Uterus (tissue), 4 donors: ENCODE data around the gene SLC29A1. TPM values are rescaled to one million over a fixed set of nuclear protein-coding genes. Genes with fewer than 3 reads are reported as not detected.
A peak's percentile ranks its signal among the peaks of the same experiment; 100 is the strongest.

Source experiments
- DNase-seq, 2 donors: peaks; one replicate each; pipeline ENCODE4 v3.0.0-alpha.2; 2019 to 2020
- H3K27ac ChIP-seq, 2 donors: fragments of 200-600 bp; sonication (generic); 1 replicate in 1 of 2; 2 replicates in 1 of 2; pipeline ENCODE4 v1.5.1; 2016 to 2018
- H3K27me3 ChIP-seq, 2 donors: fragments of 200-600 bp; sonication (generic); one replicate each; pipeline ENCODE4 v1.5.1; 2018 to 2019; ENCODE audit warnings: control low read depth in 1 of 2
- H3K36me3 ChIP-seq, 2 donors: fragments of 200-600 bp; sonication (generic); one replicate each; pipeline ENCODE4 v1.5.1; 2019; ENCODE audit warnings: control low read depth in 1 of 2
- H3K4me1 ChIP-seq, 2 donors: fragments of 200-600 bp; sonication (generic); one replicate each; pipeline ENCODE4 v1.5.1; 2018 to 2019; ENCODE audit warnings: control low read depth in 1 of 2
- H3K4me3 ChIP-seq, 2 donors: fragments of 200-600 bp; sonication (generic); 1 replicate in 1 of 2; 2 replicates in 1 of 2; pipeline ENCODE4 v1.5.1; 2018 to 2019; ENCODE audit warnings: mild to moderate bottlenecking in 1 of 2
- H3K9me3 ChIP-seq, 2 donors: fragments of 200-600 bp; sonication (generic); one replicate each; pipeline ENCODE4 v1.5.1; 2019; ENCODE audit warnings: control low read depth in 1 of 2
- POLR2A ChIP-seq, 2 donors: fragments of 450-650 bp; IDR thresholded peaks; one replicate each; pipeline ENCODE4 v1.6.1; 2016; ENCODE audit warnings: antibody characterized with exemption in 2 of 2, mild to moderate bottlenecking in 1 of 2, moderate library complexity in 1 of 2
- intact Hi-C: fragments of 100-400 bp; cut with DNase I; formaldehyde crosslinking; loops from one replicate; pipeline ENCODE4 v1.15.1; 2023; ENCODE audit warnings: low total_unique reads
- total RNA-seq, 4 donors: library from RNA; depleted of rRNA in 3 of 4; stranded (reverse); fragments of >200 nt in 3 of 4; gene quantifications; one replicate each; pipeline versions ENCODE4 v1.1.0 to v1.2.4, GENCODE V29; 2014 to 2023
- TF ChIP-seq, protein P1 (sequence below), 4 experiments: fragments of 200-600 bp in 2 of 4; fragments of 450-650 bp in 2 of 4; sonication (generic) in 2 of 4; IDR thresholded peaks; one replicate each; pipeline ENCODE4 v1.5.1; 2016 to 2019; ENCODE audit warnings: antibody characterized with exemption in 4 of 4, mild to moderate bottlenecking in 2 of 4, moderate library complexity in 1 of 4
- donor health status: DM: yes; HTN: yes; CAD: no.

The SLC29A1 gene
- total RNA-seq, 4 donors from 2014 or later = 29.9 to 150 (median 95.1) TPM

DNA sequence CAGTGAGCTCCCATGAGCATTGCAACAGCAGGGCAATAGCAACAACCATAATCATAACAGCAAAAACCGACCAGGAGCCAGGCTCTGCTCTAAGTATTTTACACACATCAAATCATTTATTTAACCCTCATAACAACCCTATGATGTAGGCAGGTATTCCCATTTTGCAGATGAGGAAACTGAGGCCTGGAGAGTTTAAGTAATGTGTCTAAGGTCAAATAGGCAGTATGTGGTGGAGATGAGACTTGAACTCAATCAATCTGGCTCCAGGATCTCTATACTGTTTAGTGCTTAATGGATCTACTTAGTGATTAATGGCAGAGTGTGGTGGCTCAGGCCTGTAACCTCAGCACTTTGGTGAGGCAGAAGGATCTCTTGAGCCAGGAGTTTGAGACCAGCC lies 50.2 kb downstream of the SLC29A1 start:
- Histone ChIP-seq H3K4me3 (no peak overlapping the region), H3K9me3 (no peaks in the 10 kb centered on the region), H3K27ac (no peak overlapping the region), H3K36me3 (no peaks in the 10 kb centered on the region), H3K27me3 (peaks cover 12 to 18% of the 10 kb centered on the region in 2 donors), H3K4me1 (peaks cover 0 to 6% of the 10 kb centered on the region in 2 donors)
- TF ChIP-seq POLR2A (IDR thresholded peaks at IDR 0.05) = no peak
- TF ChIP-seq, protein P1, sequence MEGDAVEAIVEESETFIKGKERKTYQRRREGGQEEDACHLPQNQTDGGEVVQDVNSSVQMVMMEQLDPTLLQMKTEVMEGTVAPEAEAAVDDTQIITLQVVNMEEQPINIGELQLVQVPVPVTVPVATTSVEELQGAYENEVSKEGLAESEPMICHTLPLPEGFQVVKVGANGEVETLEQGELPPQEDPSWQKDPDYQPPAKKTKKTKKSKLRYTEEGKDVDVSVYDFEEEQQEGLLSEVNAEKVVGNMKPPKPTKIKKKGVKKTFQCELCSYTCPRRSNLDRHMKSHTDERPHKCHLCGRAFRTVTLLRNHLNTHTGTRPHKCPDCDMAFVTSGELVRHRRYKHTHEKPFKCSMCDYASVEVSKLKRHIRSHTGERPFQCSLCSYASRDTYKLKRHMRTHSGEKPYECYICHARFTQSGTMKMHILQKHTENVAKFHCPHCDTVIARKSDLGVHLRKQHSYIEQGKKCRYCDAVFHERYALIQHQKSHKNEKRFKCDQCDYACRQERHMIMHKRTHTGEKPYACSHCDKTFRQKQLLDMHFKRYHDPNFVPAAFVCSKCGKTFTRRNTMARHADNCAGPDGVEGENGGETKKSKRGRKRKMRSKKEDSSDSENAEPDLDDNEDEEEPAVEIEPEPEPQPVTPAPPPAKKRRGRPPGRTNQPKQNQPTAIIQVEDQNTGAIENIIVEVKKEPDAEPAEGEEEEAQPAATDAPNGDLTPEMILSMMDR (IDR thresholded peaks at IDR 0.05) = no peak
- DNase-seq = no peak
- intact Hi-C loops = no loop called here

DNA sequence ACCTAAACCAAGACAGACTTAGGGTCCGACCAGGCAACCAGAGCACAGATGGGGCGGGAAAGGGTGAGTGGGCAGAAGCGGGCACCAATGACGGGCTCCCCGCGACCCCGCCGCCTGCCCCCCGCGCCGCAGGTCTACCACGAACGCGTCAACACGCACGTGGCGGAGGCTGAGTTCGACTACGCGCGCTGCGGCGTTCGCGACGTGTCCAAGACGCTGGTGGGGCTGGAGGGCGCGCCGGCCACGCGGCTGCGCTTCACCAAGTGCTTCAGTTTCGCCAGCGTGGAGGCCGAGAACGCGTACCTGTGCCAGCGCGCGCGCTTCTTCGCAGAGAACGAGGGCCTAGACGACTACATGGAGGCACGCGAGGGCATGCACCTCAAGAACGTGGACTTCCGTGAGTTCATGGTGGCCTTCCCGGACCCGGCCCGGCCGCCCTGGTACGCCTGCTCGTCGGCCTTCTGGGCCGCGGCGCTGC lies 51.9 kb downstream of the SLC29A1 start:
- H3K27ac ChIP-seq = no peak overlapping the region
- H3K9me3 ChIP-seq = no peaks in the 10 kb centered on the region
- no peaks in the 10 kb centered on the region for H3K36me3 ChIP-seq
- H3K27me3 ChIP-seq = peaks cover 12% of the 10 kb centered on the region in 2 donors
- DNase-seq = no peak
- intact Hi-C loops = no loop called here
- H3K4me1 ChIP-seq = peaks cover 0 to 4% of the 10 kb centered on the region in 2 donors
- no peak overlapping the region for H3K4me3 ChIP-seq
- TF ChIP-seq, protein P1 (IDR thresholded peaks at IDR 0.05) = no peak
- TF ChIP-seq POLR2A (IDR thresholded peaks at IDR 0.05) = no peak

DNA sequence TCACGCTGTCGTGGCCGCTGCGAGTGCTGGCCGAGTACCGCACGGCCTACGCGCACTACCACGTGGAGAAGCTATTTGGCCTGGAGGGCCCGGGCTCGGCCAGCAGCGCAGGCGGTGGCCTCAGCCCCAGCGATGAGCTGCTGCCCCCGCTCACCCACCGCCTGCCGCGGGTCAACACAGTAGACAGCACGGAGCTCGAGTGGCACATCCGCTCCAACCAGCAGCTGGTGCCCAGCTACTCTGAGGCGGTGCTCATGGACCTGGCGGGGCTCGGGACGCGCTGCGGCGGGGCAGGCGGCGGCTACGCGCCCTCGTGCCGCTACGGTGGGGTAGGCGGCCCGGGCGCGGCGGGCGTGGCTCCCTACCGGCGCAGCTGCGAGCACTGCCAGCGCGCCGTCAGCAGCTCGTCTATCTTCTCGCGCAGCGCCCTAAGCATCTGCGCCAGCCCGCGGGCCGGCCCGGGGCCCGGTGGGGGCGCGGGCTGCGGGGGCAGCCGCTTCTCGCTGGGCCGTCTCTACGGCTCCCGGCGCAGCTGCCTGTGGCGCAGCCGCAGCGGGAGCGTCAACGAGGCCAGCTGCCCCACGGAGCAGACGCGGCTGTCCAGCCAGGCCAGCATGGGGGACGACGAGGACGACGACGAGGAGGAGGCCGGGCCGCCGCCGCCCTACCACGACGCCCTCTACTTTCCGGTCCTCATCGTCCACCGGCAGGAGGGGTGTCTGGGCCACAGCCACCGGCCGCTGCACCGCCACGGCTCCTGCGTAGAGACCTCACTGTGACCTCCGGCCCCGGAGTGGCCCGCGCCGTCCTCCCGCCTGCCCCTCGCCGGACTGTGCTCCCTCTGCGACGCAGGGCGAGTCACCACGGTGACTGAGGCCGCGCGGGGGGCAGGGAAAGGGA lies 52.6 kb downstream of the SLC29A1 start:
- no peak overlapping the region for H3K27ac ChIP-seq
- peaks cover 10 to 12% of the 10 kb centered on the region in 2 donors for H3K27me3 ChIP-seq
- no peak for TF ChIP-seq POLR2A (IDR thresholded peaks at IDR 0.05)
- TF ChIP-seq, protein P1 (IDR thresholded peaks at IDR 0.05) = no peak
- intact Hi-C loops = no loop called here
- no peak for DNase-seq
- peak overlapping the region in 1 of 2 donors; percentile 23 for H3K4me3 ChIP-seq
- H3K36me3 ChIP-seq = no peaks in the 10 kb centered on the region
- no peaks in the 10 kb centered on the region for H3K4me1 ChIP-seq
- H3K9me3 ChIP-seq = no peaks in the 10 kb centered on the region

DNA sequence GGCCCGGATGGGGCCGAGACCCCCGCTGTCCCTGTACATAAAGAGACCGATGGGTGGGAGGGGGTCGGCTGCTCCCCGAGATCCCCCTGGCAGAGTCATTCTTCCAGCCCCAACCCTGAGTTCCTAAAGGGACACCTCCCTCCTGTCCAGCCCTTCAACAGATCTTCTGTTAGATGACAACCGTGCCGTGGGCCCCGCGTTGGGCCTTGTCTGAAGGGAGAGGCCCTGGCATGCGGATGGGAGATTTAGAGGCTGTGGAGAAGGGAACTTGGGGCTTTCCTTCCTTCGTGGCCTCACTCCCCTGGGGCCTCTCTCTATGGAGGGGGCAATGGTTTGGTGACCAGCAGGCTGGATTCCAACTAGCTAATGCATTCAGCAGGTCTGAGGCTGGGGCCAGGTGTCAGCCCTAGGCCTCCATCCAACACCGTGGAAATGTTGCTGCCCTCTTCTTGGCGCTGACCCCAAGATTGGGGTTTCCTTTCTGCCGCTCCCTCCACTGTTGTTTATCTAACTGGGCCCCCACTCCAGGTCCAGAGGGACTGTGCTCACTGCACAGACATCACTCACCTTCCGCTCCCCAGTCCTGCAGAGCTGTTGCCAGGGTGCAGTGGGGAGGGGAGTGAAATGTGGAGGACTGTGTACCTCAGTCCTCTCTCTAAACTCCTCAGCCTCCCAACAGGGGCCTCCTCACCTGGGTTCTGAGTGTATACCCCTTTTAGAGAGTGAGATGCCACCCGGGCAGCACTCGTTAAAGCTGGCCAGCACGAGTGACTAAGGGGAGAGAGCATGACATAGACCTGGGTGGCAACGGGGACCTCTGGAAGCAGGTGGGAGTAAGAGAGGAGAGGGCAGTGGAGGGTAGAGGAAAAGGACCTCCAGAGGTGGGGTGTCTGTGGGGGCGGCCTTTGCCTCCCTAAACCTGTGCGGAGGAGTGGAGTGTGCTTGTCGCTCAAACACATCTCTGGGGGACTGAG lies 53.6 kb downstream of the SLC29A1 start:
- Histone ChIP-seq H3K9me3 (no peaks in the 10 kb centered on the region), H3K36me3 (no peaks in the 10 kb centered on the region), H3K27ac (no peak overlapping the region), H3K4me1 (no peaks in the 10 kb centered on the region), H3K4me3 (no peak overlapping the region), H3K27me3 (peaks cover 5 to 10% of the 10 kb centered on the region in 2 donors)
- no peak for DNase-seq
- TF ChIP-seq, protein P1 (IDR thresholded peaks at IDR 0.05) = no peak
- no peak for TF ChIP-seq POLR2A (IDR thresholded peaks at IDR 0.05)
- intact Hi-C loops = no loop called here
